HG03135 (cell line): ENCODE measurements around the gene GALNT9.
"Not testable (repeated sequence)": the region's sequence is repeated elsewhere in the genome, so short reads cannot be mapped to it uniquely, and the experiment has no call there.

Experiments
- ATAC-seq: cut with Tn5 transposase; IDR thresholded peaks from one replicate; pipeline ENCODE4 v1.9.1; 2021; ENCODE audit warnings: mild to moderate bottlenecking, moderate library complexity; ENCODE audit not compliant: unreplicated experiment

Gene GALNT9

GRCh38 chr12:132329036-132329719, at the start of gene GALNT9:
TSS of gene GALNT9 (minus strand) at chr12:132329589. CDS start at chr12:132329203, 386 bp downstream.
- no peak for ATAC-seq

GRCh38 chr12:132379057-132379456, 49.7 kb upstream of the GALNT9 start:
- ATAC-seq: not testable (repeated sequence)

- no peak for ATAC-seq
Observed at GRCh38 chr12:132377147-132377546, 47.8 kb upstream of the GALNT9 start.

- ATAC-seq: no peak
Observed at GRCh38 chr12:132376464-132376830, 47.1 kb upstream of the GALNT9 start.

GRCh38 chr12:132375747-132376463, 46.5 kb upstream of the GALNT9 start:
- no peak for ATAC-seq

GRCh38 chr12:132374612-132375445, 45.4 kb upstream of the GALNT9 start:
- no peak for ATAC-seq

GRCh38 chr12:132373901-132374611, 44.7 kb upstream of the GALNT9 start:
- ATAC-seq: no peak

- no peak for ATAC-seq
Observed at GRCh38 chr12:132367852-132368251, 38.5 kb upstream of the GALNT9 start.

- ATAC-seq: no peak
Observed at GRCh38 chr12:132367071-132367851, 37.9 kb upstream of the GALNT9 start.

GRCh38 chr12:132366341-132366861, 37.0 kb upstream of the GALNT9 start:
- ATAC-seq: no peak

GRCh38 chr12:132365226-132365625, 35.8 kb upstream of the GALNT9 start:
- ATAC-seq: no peak

- ATAC-seq: no peak
Observed at GRCh38 chr12:132364348-132364902, 35.0 kb upstream of the GALNT9 start.

- ATAC-seq: no peak
Observed at GRCh38 chr12:132363661-132364347, 34.4 kb upstream of the GALNT9 start.

- no peak for ATAC-seq
Observed at GRCh38 chr12:132362996-132363660, 33.7 kb upstream of the GALNT9 start.

GRCh38 chr12:132360906-132361777, 31.8 kb upstream of the GALNT9 start:
- no peak for ATAC-seq

GRCh38 chr12:132360410-132360809, 31.0 kb upstream of the GALNT9 start:
- ATAC-seq: no peak

- no peak for ATAC-seq
Observed at GRCh38 chr12:132359971-132360370, 30.6 kb upstream of the GALNT9 start.

- ATAC-seq: no peak
Observed at GRCh38 chr12:132359551-132359950, 30.2 kb upstream of the GALNT9 start.
